Gastrocnemius medialis (tissue), 4 donors: Measurements from ENCODE around the gene MND1.

Experiments
- CTCF ChIP-seq, 5 experiments: fragments of 450-650 bp in 3 of 5; fragments of 200-600 bp in 2 of 5; sonication (generic) in 2 of 5; IDR thresholded peaks in 4 of 5; conservative IDR thresholded peaks in 1 of 5; 1 replicate in 4 of 5; 2 replicates in 1 of 5; pipeline ENCODE4 v1.5.1; 2016 to 2019; ENCODE audit warnings: antibody characterized with exemption in 5 of 5, mild to moderate bottlenecking in 3 of 5, moderate library complexity in 3 of 5
- POLR2A ChIP-seq, 2 donors: fragments of 450-650 bp; IDR thresholded peaks; one replicate each; pipeline ENCODE4 v1.6.1; 2017; ENCODE audit warnings: antibody characterized with exemption in 2 of 2, mild to moderate bottlenecking in 2 of 2, moderate library complexity in 2 of 2

- TF ChIP-seq POLR2A (IDR thresholded peaks at IDR 0.05) (no peak), CTCF (IDR thresholded peaks at IDR 0.05 in 4 of 5, conservative IDR thresholded peaks at IDR 0.05 in 1 of 5) (no peak)
Measured at GRCh38 chr4:153346563-153346962, 2.1 kb downstream of the MND1 start.
